H9 (cell line): Measurements from ENCODE around the gene CD163L1. TPM values are rescaled to one million over a fixed set of nuclear protein-coding genes. Genes with fewer than 3 reads are reported as not detected.

Source experiments
- DNase-seq: peaks from one replicate; pipeline ENCODE4 v3.0.0-alpha.2; 2017
- H2AFZ ChIP-seq: one replicate; pipeline ENCODE4 v1.6.1; 2013; ENCODE audit warnings: mild to moderate bottlenecking, low read length, control low read depth, moderate library complexity
- H2AK5ac ChIP-seq: 2 replicates; pipeline ENCODE4 v1.6.1; 2013; ENCODE audit warnings: low read length, control low read depth, mixed read lengths; ENCODE audit not compliant: insufficient read length
- H2BK120ac ChIP-seq: one replicate; pipeline ENCODE4 v1.6.1; 2013; ENCODE audit warnings: low read depth, mild to moderate bottlenecking, low read length, control low read depth, inconsistent platforms; ENCODE audit not compliant: poor library complexity, severe bottlenecking
- H2BK12ac ChIP-seq: 2 replicates; pipeline ENCODE4 v1.6.1; 2013; ENCODE audit warnings: low read length, control low read depth, mixed read lengths, low read depth; ENCODE audit not compliant: insufficient read length
- H2BK15ac ChIP-seq: 2 replicates; pipeline ENCODE4 v1.6.1; 2013; ENCODE audit warnings: low read depth, low read length, control low read depth
- H2BK20ac ChIP-seq: one replicate; pipeline ENCODE4 v1.6.1; 2013; ENCODE audit warnings: low read depth, mild to moderate bottlenecking, low read length, control low read depth, inconsistent platforms; ENCODE audit not compliant: poor library complexity, severe bottlenecking
- H2BK5ac ChIP-seq: 2 replicates; pipeline ENCODE4 v1.6.1; 2013; ENCODE audit warnings: low read length, control low read depth, mixed read lengths; ENCODE audit not compliant: insufficient read length
- H3K14ac ChIP-seq: 2 replicates; pipeline ENCODE4 v1.6.1; 2013; ENCODE audit warnings: low read length, control low read depth; ENCODE audit not compliant: insufficient read depth
- H3K18ac ChIP-seq: 2 replicates; pipeline ENCODE4 v1.6.1; 2013; ENCODE audit warnings: low read depth, mild to moderate bottlenecking, mixed read lengths, low read length, control low read depth; ENCODE audit not compliant: insufficient read length
- H3K23ac ChIP-seq: 2 replicates; pipeline ENCODE4 v1.6.1; 2013; ENCODE audit warnings: low read length, control low read depth, mixed read lengths, low read depth; ENCODE audit not compliant: insufficient read length
- H3K23me2 ChIP-seq: 2 replicates; pipeline ENCODE4 v1.6.1; 2013; ENCODE audit warnings: low read depth, mild to moderate bottlenecking, mixed read lengths, low read length, control low read depth; ENCODE audit not compliant: insufficient read length, poor library complexity, severe bottlenecking
- H3K27ac ChIP-seq: 2 replicates; pipeline ENCODE4 v1.5.1; 2013; ENCODE audit warnings: low read length, control low read depth, mixed read lengths, low read depth; ENCODE audit not compliant: insufficient read length
- H3K27me3 ChIP-seq: 2 replicates; pipeline ENCODE4 v1.6.1; 2013; ENCODE audit warnings: low read length, control low read depth, inconsistent platforms; ENCODE audit not compliant: insufficient read depth
- H3K4ac ChIP-seq: 2 replicates; pipeline ENCODE4 v1.6.1; 2013; ENCODE audit warnings: low read depth, mild to moderate bottlenecking, control low read depth, inconsistent platforms, low read length, moderate library complexity
- H3K4me1 ChIP-seq: 2 replicates; pipeline ENCODE4 v1.6.1; 2013; ENCODE audit warnings: low read length, control low read depth, inconsistent platforms; ENCODE audit not compliant: insufficient read depth
- H3K4me2 ChIP-seq: 2 replicates; pipeline ENCODE4 v1.6.1; 2013; ENCODE audit warnings: low read length, control low read depth, mixed read lengths; ENCODE audit not compliant: insufficient read length, insufficient read depth
- H3K56ac ChIP-seq: 2 replicates; pipeline ENCODE4 v1.6.1; 2013; ENCODE audit warnings: low read depth, mild to moderate bottlenecking, mixed read lengths, low read length, control low read depth; ENCODE audit not compliant: insufficient read length
- H3K79me1 ChIP-seq: 2 replicates; pipeline ENCODE4 v1.6.1; 2013; ENCODE audit warnings: low read depth, mild to moderate bottlenecking, moderate library complexity, low read length, control low read depth, inconsistent platforms; ENCODE audit not compliant: insufficient read depth, poor library complexity, severe bottlenecking
- H3K79me2 ChIP-seq: 2 replicates; pipeline ENCODE4 v1.6.1; 2013; ENCODE audit warnings: low read length, control low read depth, inconsistent platforms; ENCODE audit not compliant: insufficient read depth
- H3K9ac ChIP-seq: 2 replicates; pipeline ENCODE4 v1.6.1; 2013; ENCODE audit warnings: low read length, control low read depth, mixed read lengths; ENCODE audit not compliant: insufficient read length; ENCODE audit errors: extremely low read depth
- H3K9me3 ChIP-seq: one replicate; pipeline ENCODE4 v1.6.1; 2013; ENCODE audit warnings: low read depth, low read length, inconsistent platforms; ENCODE audit not compliant: control insufficient read depth
- H3T11ph ChIP-seq: one replicate; pipeline ENCODE4 v1.6.1; 2013; ENCODE audit warnings: mild to moderate bottlenecking, low read length, control low read depth, inconsistent platforms
- H4K20me1 ChIP-seq: one replicate; pipeline ENCODE4 v1.6.1; 2013; ENCODE audit not compliant: control insufficient read depth, insufficient read length, insufficient read depth
- H4K5ac ChIP-seq: 2 replicates; pipeline ENCODE4 v1.6.1; 2013; ENCODE audit warnings: low read depth, mild to moderate bottlenecking, mixed read lengths, low read length, control low read depth; ENCODE audit not compliant: insufficient read length
- H4K8ac ChIP-seq: replicated peaks from 2 replicates; pipeline ENCODE4 v1.6.1; 2013; ENCODE audit warnings: low read length, control low read depth, mixed read lengths, low read depth; ENCODE audit not compliant: insufficient read length
- H4K91ac ChIP-seq: 2 replicates; pipeline ENCODE4 v1.6.1; 2013; ENCODE audit warnings: low read depth, mild to moderate bottlenecking, moderate library complexity, mixed read lengths, low read length, control low read depth; ENCODE audit not compliant: insufficient read length
- H3K27ac Mint-ChIP-seq, 3 experiments: 2 replicates in 2 of 3; 3 replicates in 1 of 3; pipeline ENCODE4 v1.8.0; 2020 to 2021; ENCODE audit warnings: mixed read lengths in 3 of 3, mild to moderate bottlenecking in 1 of 3, moderate library complexity in 1 of 3
- H3K27me3 Mint-ChIP-seq: 2 replicates; pipeline ENCODE4 v1.8.0; 2021; ENCODE audit warnings: low read depth, mild to moderate bottlenecking, moderate library complexity, mixed read lengths
- H3K36me3 Mint-ChIP-seq, 3 experiments: 2 replicates in 2 of 3; 3 replicates in 1 of 3; pipeline ENCODE4 v1.8.0; 2020 to 2021; ENCODE audit warnings: low read depth in 3 of 3, mixed read lengths in 3 of 3; ENCODE audit not compliant: insufficient read depth in 1 of 3
- H3K4me1 Mint-ChIP-seq, 2 experiments: 2 replicates each; pipeline ENCODE4 v1.8.0; 2020; ENCODE audit warnings: mixed read lengths in 2 of 2
- H3K4me3 Mint-ChIP-seq, 2 experiments: 2 replicates in 1 of 2; 3 replicates in 1 of 2; pipeline ENCODE4 v1.8.0; 2020 to 2021; ENCODE audit warnings: mild to moderate bottlenecking in 2 of 2, mixed read lengths in 2 of 2, moderate library complexity in 1 of 2
- H3K9me3 Mint-ChIP-seq, 2 experiments: 2 replicates in 1 of 2; 3 replicates in 1 of 2; pipeline ENCODE4 v1.8.0; 2020; ENCODE audit warnings: mild to moderate bottlenecking in 2 of 2, mixed read lengths in 2 of 2, moderate library complexity in 1 of 2
- CTCF ChIP-seq: fragments of 200-600 bp; sonication (generic); conservative IDR thresholded peaks from 3 replicates; pipeline ENCODE4 v1.8.0; 2021; ENCODE audit warnings: antibody characterized with exemption, mild to moderate bottlenecking
- WGBS: extraction: QIAGEN DNeasy Blood & Tissue Kit; methylation state at CpG from one replicate; pipeline ENCODE4 v1.1.7; 2013; ENCODE audit warnings: missing lambda C conversion rate, low lambda C conversion rate, mixed read lengths; ENCODE audit not compliant: insufficient read length; ENCODE audit errors: extremely low coverage; 5-methylcytosine and 5-hydroxymethylcytosine counted together
- total RNA-seq: library from RNA; stranded (reverse); gene quantifications from 2 replicates; pipeline ENCODE4 v1.2.1, GENCODE V29; 2021

The CD163L1 gene
- total RNA-seq, 1 experiment from 2014 or later: 0.39 TPM

GRCh38 chr12:7351177-7351576, 92.8 kb downstream of the CD163L1 start:
- Histone ChIP-seq H4K5ac (no peak overlapping the region), H3K4me2 (no peak overlapping the region), H3K27me3 (no peaks in the 10 kb centered on the region), H3K27ac (no peak overlapping the region), H3K9me3 (no peaks in the 10 kb centered on the region), H2BK5ac (no peak overlapping the region), H2BK20ac (no peak overlapping the region), H3K4ac (no peak overlapping the region), H3K18ac (no peak overlapping the region), H2AFZ (no peak overlapping the region), H3K9ac (no peak overlapping the region), H3K23ac (no peak overlapping the region), H3K4me1 (no peaks in the 10 kb centered on the region), H4K20me1 (no peaks in the 10 kb centered on the region), H4K91ac (no peak overlapping the region), H3K14ac (no peak overlapping the region), H2AK5ac (no peak overlapping the region), H2BK15ac (no peak overlapping the region), H2BK120ac (no peak overlapping the region), H3K23me2 (no peaks in the 10 kb centered on the region), H2BK12ac (no peak overlapping the region), H3K79me1 (no peaks in the 10 kb centered on the region), H4K8ac (no peak overlapping the region), H3K79me2 (no peaks in the 10 kb centered on the region), H3T11ph (no peak overlapping the region), H3K56ac (no peak overlapping the region)
- Mint-ChIP-seq H3K27me3 (no peaks in the 10 kb centered on the region), H3K27ac (no peak overlapping the region), H3K4me1 (peaks cover 6 to 9% of the 10 kb centered on the region in 2 experiments), H3K9me3 (peaks cover 0 to 6% of the 10 kb centered on the region in 2 experiments; a peak in 2 of 5 replicates), H3K36me3 (peaks cover 2 to 3% (median 3%) of the 10 kb centered on the region in 3 experiments; a peak in 6 of 7 replicates), H3K4me3 (no peak overlapping the region)
- WGBS: no CpG with 5 or more reads among the region's 2 CpGs
- DNase-seq: no peak
- no peak for TF ChIP-seq CTCF
